ENCODE results near the gene RAB6B.

DNA sequence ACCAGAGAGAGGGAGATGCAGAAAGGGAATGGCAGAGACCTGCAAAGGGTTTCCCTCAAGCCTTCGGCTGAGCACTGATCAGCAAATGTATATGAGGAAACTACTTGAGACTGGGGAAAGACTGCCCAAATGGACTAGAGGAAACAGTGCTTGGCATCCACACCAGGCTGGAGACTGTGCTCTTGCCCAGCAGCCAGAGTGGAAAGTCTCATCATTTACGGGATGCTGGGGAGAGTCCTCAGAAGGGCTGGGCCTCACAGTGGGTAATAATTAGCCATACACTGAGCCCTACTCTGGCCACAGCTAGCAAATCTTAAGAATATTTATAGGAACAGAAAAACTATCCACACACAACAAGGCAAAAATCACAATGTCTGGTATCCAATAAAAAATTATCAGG, 18.5 kb downstream of the RAB6B start:
- TF ChIP-seq CTCF (IDR thresholded peaks at IDR 0.05) (no peak), POLR2A (IDR thresholded peaks at IDR 0.05) (no peak)

Measured in breast epithelium (tissue), 3 donors.